ENCODE results near the gene PLK3.

- TF ChIP-seq, protein P1, sequence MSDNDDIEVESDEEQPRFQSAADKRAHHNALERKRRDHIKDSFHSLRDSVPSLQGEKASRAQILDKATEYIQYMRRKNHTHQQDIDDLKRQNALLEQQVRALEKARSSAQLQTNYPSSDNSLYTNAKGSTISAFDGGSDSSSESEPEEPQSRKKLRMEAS (IDR thresholded peaks at IDR 0.05; ENCODE audit: insufficient read depth, insufficient read length) = no peak
- TF ChIP-seq EZH2 (IDR thresholded peaks at IDR 0.05; ENCODE audit: borderline replicate concordance, low read depth, low read length, severe bottlenecking) = no peak
- TF ChIP-seq, protein P2, sequence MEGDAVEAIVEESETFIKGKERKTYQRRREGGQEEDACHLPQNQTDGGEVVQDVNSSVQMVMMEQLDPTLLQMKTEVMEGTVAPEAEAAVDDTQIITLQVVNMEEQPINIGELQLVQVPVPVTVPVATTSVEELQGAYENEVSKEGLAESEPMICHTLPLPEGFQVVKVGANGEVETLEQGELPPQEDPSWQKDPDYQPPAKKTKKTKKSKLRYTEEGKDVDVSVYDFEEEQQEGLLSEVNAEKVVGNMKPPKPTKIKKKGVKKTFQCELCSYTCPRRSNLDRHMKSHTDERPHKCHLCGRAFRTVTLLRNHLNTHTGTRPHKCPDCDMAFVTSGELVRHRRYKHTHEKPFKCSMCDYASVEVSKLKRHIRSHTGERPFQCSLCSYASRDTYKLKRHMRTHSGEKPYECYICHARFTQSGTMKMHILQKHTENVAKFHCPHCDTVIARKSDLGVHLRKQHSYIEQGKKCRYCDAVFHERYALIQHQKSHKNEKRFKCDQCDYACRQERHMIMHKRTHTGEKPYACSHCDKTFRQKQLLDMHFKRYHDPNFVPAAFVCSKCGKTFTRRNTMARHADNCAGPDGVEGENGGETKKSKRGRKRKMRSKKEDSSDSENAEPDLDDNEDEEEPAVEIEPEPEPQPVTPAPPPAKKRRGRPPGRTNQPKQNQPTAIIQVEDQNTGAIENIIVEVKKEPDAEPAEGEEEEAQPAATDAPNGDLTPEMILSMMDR (IDR thresholded peaks at IDR 0.05; ENCODE audit: extremely low read depth in 1 of 2, insufficient read depth in 1 of 2, low read depth in 1 of 2, low read length in 2 of 2) = no peak
- no peak for TF ChIP-seq POLR2A (IDR thresholded peaks at IDR 0.05; ENCODE audit: low read depth, low read length)
- peak; percentile 68 for TF ChIP-seq FOS (IDR thresholded peaks at IDR 0.05; ENCODE audit: borderline replicate concordance, insufficient read depth, low read length)
Measured at GRCh38 chr1:44806704-44807363, 6.7 kb downstream of the PLK3 start, which contains the start of gene DYNLT4.
